Stimulated activated CD8-positive, alpha-beta memory T cell treated with anti-CD3 and anti-CD28 coated beads, Interleukin-12 subunit alpha, Interleukin-12 subunit beta, amount 100 ng/mL, for 24 hours (primary cell): ENCODE data around the gene NEGR1.
"Not testable (repeated sequence)": the region's sequence is repeated elsewhere in the genome, so short reads cannot be mapped to it uniquely, and the experiment has no call there.

Source experiments
- DNase-seq: peaks from one replicate; pipeline ENCODE4 v3.0.0-alpha.2; 2020; ENCODE audit errors: extremely low read depth

Gene NEGR1

GRCh38 chr1:72282271-72283021 lies at the start of gene NEGR1:
TSS of gene NEGR1 (minus strand) at chr1:72282539.
- no peak for DNase-seq

GRCh38 chr1:72326494-72326893 lies 44.2 kb upstream of the NEGR1 start:
- no peak for DNase-seq

GRCh38 chr1:72324451-72324850 lies 42.1 kb upstream of the NEGR1 start:
- no peak for DNase-seq

GRCh38 chr1:72322910-72323309 lies 40.6 kb upstream of the NEGR1 start:
- no peak for DNase-seq

GRCh38 chr1:72296501-72296900 lies 14.2 kb upstream of the NEGR1 start:
- DNase-seq, result no peak

GRCh38 chr1:72288886-72289285 lies 6.5 kb upstream of the NEGR1 start:
- no peak for DNase-seq

GRCh38 chr1:72286401-72286800 lies 4.1 kb upstream of the NEGR1 start:
- no peak for DNase-seq

GRCh38 chr1:72285074-72285425 lies 2.7 kb upstream of the NEGR1 start:
- DNase-seq, result no peak

GRCh38 chr1:72284348-72285073 lies 2.2 kb upstream of the NEGR1 start:
- no peak for DNase-seq

- DNase-seq, result no peak
Observed at GRCh38 chr1:72284084-72284347, 1.7 kb upstream of the NEGR1 start.

- DNase-seq, result no peak
Observed at GRCh38 chr1:72283307-72284083, 1.2 kb upstream of the NEGR1 start.

GRCh38 chr1:72283022-72283306 lies 625 bp upstream of the NEGR1 start:
- DNase-seq, result no peak

GRCh38 chr1:72281637-72282270 lies 585 bp downstream of the NEGR1 start:
- no peak for DNase-seq

- DNase-seq, result no peak
Observed at GRCh38 chr1:72281144-72281543, 1.2 kb downstream of the NEGR1 start.

- no peak for DNase-seq
Observed at GRCh38 chr1:72280711-72281110, 1.6 kb downstream of the NEGR1 start.

GRCh38 chr1:72280131-72280530 lies 2.2 kb downstream of the NEGR1 start:
- no peak for DNase-seq

GRCh38 chr1:72278461-72278860 lies 3.9 kb downstream of the NEGR1 start:
- DNase-seq, result no peak

- DNase-seq, result no peak
Observed at GRCh38 chr1:72271555-72272085, 10.7 kb downstream of the NEGR1 start.

GRCh38 chr1:72262735-72263134 lies 19.6 kb downstream of the NEGR1 start:
- DNase-seq, result no peak

GRCh38 chr1:72253132-72253531 lies 29.2 kb downstream of the NEGR1 start:
- DNase-seq, result no peak

- DNase-seq, result no peak
Observed at GRCh38 chr1:72241397-72241796, 40.9 kb downstream of the NEGR1 start.

- not testable (repeated sequence) for DNase-seq
Observed at GRCh38 chr1:72235931-72236330, 46.4 kb downstream of the NEGR1 start.
